Activated CD4-positive, CD25-positive, alpha-beta regulatory T cell treated with anti-CD3 and anti-CD28 coated beads, Interleukin-2, amount 50 U/mL, for 72 hours (primary cell): ENCODE data around the gene IMMP2L.

Source experiments
- DNase-seq: peaks from one replicate; pipeline ENCODE4 v3.0.0; 2021

IMMP2L gene

GRCh38 chr7:111388912-111389311, 173.4 kb downstream of the IMMP2L start:
- no peak for DNase-seq

DNA sequence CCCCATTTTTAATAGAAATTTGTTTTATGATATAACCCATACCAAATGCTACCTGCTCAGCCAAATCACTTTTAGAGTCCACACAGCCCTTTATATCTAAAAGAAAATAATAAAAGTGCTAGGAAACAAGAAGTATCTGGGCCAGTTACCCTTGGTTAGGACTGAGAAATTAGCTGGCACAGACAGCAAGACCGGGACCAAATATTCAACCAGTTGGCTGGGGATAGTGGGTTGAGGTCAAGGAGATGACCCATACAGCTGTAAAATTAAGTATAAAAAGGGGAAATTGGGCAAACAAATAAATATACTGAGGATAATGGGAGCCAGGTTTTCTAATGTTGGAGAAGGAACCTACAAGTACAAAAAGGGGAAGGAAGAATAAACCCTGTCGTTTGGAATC, 174.3 kb downstream of the IMMP2L start:
- DNase-seq, result no peak

- DNase-seq, result no peak
Observed at GRCh38 chr7:111384065-111384891, 178.0 kb downstream of the IMMP2L start.

- no peak for DNase-seq
Observed at GRCh38 chr7:111383133-111383532, 179.2 kb downstream of the IMMP2L start.

- no peak for DNase-seq
Observed at GRCh38 chr7:111381590-111381989, 180.7 kb downstream of the IMMP2L start.

DNA sequence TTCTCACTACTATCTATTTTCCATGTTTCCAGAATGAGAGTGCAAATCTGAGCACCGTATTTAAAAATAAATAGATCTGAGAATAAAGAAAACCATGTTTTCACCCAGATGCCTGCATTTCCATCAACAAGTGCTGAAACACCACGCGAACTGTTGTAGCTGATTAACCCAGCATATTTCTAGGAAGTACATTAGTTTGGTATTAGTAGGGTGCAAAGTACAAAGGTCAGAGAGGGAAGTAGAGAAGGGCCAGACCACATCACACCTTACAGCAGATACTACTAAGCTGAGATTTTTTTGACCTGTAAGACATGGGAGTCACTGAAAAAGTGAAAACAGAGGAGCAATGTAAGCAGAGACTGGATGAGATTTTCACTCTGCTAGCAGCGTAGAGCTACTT, 181.3 kb downstream of the IMMP2L start:
- DNase-seq, result no peak

DNA sequence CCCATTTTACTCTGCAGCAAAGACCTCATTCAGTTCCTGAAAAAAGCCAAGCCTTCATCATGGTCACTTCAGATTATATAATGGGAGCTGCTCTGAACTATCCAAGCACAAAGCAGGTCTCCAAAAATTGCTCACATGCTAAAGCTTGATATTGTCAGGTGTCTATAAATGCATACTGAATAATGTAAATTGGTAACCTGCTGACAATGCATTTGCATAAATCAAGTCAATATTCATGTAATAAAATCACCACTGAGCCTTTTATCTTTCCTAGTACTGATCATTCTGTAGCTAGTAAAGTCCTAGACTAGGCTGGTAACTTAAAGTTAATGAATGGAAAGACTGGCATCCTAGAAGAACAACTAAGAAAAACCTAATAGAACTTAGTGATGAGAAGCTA, 188.3 kb downstream of the IMMP2L start:
- no peak for DNase-seq

GRCh38 chr7:111371437-111371836, 190.9 kb downstream of the IMMP2L start:
- DNase-seq, result no peak

DNA sequence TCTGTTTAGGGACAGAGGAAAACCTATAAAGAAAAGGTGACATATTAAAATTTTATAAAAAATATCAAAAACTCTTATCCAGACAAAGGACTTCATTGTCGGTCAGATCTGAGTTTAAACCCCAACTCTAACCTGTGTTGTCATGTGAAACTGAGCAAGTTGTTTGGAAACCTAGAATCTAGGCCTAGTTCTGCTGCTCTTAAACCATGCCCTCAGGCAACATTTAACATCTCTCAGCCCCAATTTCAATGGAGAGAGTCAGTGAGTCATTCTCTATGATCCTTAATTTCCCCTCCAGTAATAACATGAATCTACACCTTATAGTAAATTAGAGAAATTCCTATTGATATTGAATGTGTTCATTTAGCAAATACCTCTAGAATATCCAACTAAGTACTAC, 192.3 kb downstream of the IMMP2L start:
- no peak for DNase-seq

DNA sequence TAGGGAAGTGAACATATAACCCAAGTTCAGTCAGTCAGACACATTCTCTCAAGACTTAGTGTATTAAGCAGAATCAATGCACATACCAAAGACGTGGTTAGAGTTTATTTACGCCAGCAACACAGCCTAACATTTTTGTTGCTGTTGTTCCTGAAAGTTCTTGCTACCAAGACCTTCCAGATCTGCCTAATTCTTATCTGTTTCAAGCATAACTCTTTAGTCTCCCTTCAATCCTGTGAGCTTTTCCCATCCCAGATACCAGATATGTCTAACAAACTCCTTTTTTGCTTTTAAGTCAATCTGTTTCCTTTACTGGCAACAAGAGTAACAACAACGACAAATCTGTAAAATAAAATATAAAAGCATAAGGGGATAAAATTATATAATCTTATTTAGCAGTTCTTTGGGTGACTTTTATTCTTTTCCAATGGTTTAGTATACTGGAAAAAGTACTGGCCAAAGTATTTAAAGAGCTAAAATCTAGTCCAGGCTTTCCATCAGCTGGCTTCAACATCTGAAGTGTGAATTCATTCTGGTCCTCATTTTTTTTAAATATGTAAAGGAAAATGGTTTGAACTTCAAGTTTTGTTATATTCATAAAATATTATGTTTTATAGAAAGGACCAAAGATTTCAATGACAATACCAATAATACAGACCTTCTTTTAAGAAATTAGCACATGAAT, 193.8 kb downstream of the IMMP2L start:
- no peak for DNase-seq

DNA sequence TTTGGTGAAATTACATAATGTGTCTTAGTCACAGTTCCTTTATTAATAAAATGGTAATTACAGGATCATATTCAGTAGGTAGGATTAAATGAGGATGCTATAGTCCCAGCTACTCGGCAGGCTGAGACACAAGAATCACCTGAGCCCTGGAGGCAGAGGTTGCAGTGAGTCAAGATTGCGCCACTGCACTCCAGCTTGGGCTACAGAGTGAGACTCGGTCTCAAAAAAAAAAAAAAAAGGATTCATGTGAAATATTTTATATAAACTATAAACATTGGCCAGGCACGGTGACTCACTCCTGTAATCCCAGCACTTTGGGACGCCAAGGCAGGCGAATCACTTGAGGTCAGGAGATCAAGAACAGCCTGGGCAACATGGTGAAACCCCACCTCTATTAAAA, 197.9 kb downstream of the IMMP2L start:
- no peak for DNase-seq

GRCh38 chr7:111363099-111363498, 199.2 kb downstream of the IMMP2L start:
- no peak for DNase-seq

DNA sequence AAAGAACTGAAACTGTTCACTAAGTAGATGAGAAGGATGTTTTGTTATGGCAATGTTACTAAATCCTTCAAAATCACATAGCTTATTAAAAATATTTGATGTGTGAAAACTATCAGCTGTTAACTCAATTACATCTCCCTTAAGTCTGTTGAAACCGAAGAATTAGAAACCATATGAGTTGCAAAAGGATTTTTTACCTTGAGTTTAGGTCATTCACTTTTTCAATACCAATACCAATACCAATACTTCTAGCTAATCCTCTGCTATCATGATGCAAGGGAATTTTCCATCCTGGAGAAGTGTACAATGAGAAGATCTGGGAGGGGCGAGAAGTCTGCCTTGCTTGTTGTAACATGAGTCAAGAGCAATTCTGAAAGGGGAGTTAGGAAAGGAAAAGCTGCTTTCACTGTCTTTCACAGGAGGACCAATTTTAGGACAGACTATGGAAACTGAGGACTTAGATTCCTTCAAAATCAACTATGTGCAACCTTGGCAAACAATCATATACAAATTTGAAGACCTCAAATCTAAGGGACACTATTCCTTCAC, 199.7 kb downstream of the IMMP2L start:
- no peak for DNase-seq

DNA sequence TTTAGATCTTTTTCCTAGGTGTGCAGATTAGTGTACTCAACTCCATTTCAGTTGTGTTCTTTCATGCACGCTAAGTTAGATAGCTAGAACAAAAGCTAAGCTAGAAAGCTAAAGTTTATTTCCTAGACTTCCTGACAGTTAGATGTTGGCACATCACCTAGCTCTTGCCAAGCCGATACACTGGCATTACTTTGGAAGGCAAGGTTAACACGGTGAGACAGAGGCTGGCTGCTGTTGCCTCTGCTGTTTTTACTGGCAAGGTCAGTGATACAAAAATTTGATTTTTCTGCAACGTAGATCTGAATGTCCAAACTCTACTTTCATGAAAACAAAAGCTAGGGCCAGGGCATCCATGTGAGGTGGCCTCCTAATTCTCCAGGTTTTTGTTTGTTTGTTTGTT, 203.4 kb downstream of the IMMP2L start:
- DNase-seq, result no peak

DNA sequence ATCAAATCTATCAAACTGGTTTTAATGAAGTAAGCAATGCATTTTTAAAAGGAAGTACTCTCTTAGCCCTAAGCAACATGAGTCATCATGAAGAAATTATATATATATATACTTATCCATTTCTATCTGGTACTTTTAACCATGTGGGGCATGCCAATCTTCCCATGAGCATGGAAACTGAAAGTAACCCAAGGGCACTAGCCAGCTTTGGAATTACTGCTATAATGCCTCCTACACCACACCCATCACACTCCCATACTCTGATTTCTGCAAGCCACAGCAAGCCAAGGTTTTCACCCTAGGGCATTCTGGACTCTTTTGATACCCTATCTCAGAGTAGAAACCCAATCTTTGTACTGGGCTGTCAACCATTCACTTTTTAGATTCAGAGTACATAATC, 204.6 kb downstream of the IMMP2L start:
- DNase-seq, result no peak

DNA sequence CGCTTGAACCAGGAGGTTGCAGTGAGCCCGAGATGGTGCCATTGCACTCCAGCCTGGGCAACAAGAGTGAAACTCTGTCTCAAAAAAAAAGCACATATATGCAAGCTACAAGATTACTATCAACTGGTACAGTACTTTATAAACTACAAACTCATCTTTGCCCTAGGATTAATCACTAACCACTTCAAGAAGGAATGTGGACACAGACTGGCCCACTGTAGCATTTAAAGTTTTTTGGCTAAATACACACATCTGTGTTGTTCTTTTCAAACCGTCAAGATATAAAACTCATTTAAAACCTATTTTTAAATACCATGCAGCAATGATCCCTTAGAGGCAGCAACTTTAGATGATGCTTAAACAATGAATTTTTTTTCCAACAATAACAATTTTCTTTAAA, 205.4 kb downstream of the IMMP2L start:
- DNase-seq, result no peak

DNA sequence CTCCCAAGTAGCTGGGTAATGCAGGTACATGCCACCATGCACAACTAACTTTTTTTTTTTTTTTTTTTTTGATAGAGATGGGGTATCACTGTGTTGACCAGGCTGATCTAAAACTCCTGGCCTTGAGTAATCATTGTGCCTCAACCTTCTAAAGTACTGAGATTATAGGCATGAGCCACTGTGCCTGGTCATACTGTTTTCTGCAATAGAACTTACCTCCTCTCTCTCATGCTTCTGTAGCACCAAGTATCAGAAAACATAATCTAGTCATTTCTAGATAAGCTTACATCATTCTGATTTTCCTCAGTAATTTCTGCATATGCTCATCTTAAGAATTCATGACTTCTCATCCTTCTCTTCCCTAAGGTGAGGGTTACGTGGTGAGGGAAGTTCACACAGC, 210.0 kb downstream of the IMMP2L start:
- no peak for DNase-seq

DNA sequence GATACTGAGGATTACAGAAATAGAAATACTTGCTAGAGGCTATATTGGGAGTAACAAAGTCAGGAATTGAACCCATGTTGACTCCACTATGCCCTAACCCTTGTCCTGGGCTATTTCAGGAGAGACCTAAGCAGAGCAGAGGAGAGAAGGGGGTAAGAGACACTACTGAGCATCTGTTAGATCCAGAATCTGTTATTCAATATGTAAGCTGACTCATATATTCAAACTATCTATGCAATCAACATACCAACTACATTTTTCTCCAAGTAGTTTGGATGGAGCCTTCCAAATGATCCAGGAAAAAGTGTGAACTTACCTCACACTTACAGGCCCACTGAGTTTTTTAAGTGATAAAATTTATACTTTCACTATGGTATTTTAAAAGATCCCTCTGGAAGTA, 216.1 kb downstream of the IMMP2L start:
- no peak for DNase-seq

DNA sequence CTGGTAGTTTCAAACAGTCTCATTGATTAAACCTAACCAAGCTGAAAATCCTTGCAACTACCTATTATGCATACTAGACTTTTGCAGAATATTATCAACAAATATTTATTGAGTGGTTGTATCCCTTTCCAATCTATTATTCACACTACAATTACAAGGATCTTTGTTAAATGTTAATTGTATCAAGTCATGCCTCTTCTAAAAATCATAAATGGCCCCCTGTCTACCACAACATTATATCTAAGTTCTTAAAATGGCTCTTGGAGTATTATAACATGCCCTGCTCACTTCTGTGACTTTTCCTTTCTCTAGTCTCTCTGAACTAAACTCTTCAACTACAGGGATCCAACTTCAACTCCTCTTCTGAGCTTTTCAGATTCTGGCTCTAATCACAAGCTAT, 219.3 kb downstream of the IMMP2L start:
- no peak for DNase-seq

DNA sequence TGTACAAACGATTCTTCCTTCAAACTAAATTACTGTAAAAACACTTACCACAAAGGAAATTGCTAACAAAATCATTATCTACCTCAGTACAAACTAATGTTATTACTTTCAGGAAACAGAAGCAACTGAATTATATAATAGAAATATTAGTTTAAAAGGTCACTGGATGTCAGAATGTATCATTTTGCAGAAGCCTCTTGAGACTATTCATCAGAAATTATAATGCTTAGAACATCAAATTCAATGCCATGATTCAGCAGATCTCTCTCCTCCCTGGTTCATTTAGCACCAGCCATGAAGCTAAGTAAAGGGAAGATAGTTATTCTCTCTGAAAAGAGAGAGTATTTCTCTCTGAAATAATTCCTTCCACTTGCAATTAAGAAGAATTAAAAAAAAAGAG, 223.3 kb downstream of the IMMP2L start:
- DNase-seq, result no peak

GRCh38 chr7:111333010-111333409, 229.3 kb downstream of the IMMP2L start:
- DNase-seq, result no peak

- DNase-seq, result no peak
Observed at GRCh38 chr7:111330235-111330523, 232.1 kb downstream of the IMMP2L start.

DNA sequence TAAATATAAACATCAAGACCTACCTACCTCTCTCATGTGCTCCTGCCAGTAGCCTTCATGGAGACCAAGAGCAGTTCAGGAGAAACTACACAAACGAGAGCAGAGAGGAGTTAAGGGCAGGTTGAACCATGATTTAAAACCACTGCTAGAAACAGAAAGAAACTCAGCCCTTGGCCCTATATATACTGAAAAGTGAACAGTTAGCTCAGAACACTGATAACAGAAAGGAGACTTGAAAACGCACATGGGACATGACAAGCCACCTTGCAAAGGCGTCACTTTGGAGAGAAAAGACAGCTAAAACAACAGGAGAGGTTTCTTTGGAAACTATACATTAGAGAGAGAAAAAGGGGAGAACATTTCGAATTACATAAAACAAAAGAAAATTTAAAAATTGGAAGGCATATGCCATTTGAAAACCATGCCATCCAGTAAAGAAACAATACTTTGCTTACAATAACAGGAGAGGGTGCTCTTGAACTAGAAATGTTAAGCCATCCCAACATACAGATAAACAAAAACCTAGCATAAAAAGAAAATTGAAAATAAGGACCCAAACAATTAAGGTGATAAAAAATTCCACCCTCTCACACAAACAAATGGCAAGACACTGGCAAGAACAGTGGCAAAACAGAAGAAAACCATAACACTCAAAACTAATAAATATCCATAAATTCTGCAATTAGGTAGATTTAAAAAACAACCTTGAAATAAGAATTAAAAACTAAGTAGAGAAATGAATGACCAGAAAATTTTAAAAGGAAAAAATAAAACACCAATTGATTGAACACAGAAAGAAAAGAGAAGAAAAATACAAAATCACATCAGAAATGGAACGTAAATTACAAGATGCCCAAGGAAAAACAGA, 232.7 kb downstream of the IMMP2L start:
- no peak for DNase-seq

DNA sequence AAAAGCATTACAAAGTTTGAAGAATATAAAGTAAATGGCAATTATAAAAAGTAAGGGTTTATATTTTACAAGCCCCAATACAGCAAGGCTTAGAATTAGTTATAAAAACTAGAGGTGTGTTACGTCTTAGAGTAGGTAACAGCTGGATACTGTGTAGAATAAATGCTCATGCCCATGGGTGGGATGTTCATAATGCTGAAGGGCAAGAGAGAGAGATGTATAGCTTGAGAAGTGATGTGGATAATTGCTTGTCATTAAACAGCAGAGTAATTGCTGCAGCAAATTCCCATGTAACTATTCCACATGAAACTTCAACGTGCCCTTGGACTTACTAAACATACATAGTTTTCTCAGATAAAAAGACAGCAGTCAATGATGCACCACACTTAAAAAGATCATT, 233.8 kb downstream of the IMMP2L start:
- no peak for DNase-seq
